ENCODE results near the gene SNX6.

DNA sequence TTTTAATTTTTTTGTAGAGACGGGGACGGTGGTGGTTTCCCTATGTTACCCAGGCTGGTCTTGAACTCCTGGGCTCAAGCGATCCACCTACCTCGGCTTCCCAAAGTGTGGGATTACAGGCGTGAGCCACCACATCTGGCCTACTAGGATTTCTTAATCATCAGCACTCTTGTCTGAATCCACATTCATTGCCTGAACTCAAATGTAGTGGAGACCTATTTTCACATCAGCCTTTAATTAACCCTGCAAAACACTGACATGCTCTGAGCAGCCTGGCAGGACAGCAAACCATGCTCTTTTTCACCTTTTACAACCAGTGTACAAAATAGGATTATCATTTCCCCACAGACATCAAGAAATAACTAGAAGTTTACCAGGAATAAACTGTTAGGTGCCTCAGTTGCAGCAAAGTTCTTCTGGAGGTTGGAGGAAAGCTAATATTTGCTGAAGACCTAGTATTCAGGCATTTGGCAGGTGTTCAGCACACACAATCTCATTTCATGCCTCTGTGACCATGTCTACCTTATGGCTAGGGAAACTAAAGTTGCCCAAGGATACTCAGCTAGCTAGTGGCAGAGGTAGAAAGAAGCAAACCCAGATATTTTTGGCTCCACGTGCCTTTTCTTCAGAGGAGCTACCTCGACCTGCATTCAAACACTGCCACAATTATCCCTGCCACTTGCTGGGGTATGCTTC lies 46.7 kb upstream of the SNX6 start:
- TF ChIP-seq, protein P1, sequence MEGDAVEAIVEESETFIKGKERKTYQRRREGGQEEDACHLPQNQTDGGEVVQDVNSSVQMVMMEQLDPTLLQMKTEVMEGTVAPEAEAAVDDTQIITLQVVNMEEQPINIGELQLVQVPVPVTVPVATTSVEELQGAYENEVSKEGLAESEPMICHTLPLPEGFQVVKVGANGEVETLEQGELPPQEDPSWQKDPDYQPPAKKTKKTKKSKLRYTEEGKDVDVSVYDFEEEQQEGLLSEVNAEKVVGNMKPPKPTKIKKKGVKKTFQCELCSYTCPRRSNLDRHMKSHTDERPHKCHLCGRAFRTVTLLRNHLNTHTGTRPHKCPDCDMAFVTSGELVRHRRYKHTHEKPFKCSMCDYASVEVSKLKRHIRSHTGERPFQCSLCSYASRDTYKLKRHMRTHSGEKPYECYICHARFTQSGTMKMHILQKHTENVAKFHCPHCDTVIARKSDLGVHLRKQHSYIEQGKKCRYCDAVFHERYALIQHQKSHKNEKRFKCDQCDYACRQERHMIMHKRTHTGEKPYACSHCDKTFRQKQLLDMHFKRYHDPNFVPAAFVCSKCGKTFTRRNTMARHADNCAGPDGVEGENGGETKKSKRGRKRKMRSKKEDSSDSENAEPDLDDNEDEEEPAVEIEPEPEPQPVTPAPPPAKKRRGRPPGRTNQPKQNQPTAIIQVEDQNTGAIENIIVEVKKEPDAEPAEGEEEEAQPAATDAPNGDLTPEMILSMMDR (IDR thresholded peaks at IDR 0.05): no peak
- TF ChIP-seq EP300 (IDR thresholded peaks at IDR 0.05) (no peak), POLR2A (IDR thresholded peaks at IDR 0.05; ENCODE audit: low read depth) (no peak)
